Neural cell (in vitro differentiated cells): Measurements from ENCODE around the gene USP34. TPM values are rescaled to one million over a fixed set of nuclear protein-coding genes. Genes with fewer than 3 reads are reported as not detected.

Experiments used
- H2AFZ ChIP-seq: fragments of 200-600, 300-800 bp; sonication (generic), shearing (Covaris generic); 2 replicates; pipeline ENCODE4 v1.6.0; 2014; ENCODE audit warnings: low read depth, mild to moderate bottlenecking, antibody characterized with exemption, low read length, moderate library complexity
- H3F3A ChIP-seq: fragments of 200-600 bp; shearing (Covaris generic); 2 replicates; pipeline ENCODE4 v1.6.1; 2016; ENCODE audit warnings: mild to moderate bottlenecking, moderate library complexity, mixed read lengths, antibody characterized with exemption, low read length; ENCODE audit not compliant: insufficient read depth, poor library complexity, severe bottlenecking
- H3K27ac ChIP-seq: fragments of 200-600, 300-800 bp; sonication (generic), shearing (Covaris generic); 2 replicates; pipeline ENCODE4 v1.5.1; 2014; ENCODE audit warnings: mild to moderate bottlenecking, low read length, moderate library complexity
- H3K27me3 ChIP-seq: fragments of 300-800, 200-600 bp; sonication (generic), shearing (Covaris generic); 2 replicates; pipeline ENCODE4 v1.6.0; 2014; ENCODE audit warnings: mild to moderate bottlenecking, low read depth, low read length, moderate library complexity; ENCODE audit not compliant: insufficient read depth
- H3K36me3 ChIP-seq: fragments of 300-800, 200-600 bp; sonication (generic), shearing (Covaris generic); 2 replicates; pipeline ENCODE4 v1.5.1; 2014; ENCODE audit warnings: mild to moderate bottlenecking, antibody characterized with exemption, low read length, moderate library complexity; ENCODE audit not compliant: insufficient read depth
- H3K4me2 ChIP-seq: fragments of 300-800, 200-600 bp; sonication (generic), shearing (Covaris generic); 2 replicates; pipeline ENCODE4 v1.6.0; 2014; ENCODE audit warnings: mild to moderate bottlenecking, low read length
- H3K4me3 ChIP-seq: fragments of 300-800, 200-600 bp; sonication (generic), shearing (Covaris generic); 2 replicates; pipeline ENCODE4 v1.5.1; 2014; ENCODE audit warnings: mild to moderate bottlenecking, low read length, moderate library complexity
- H3K79me2 ChIP-seq: fragments of 200-600 bp; shearing (Covaris generic); replicated peaks from 2 replicates; pipeline ENCODE4 v1.6.0; 2014; ENCODE audit warnings: mild to moderate bottlenecking, low read length, moderate library complexity; ENCODE audit not compliant: insufficient read depth
- H3K9ac ChIP-seq: fragments of 300-800, 200-600 bp; sonication (generic), shearing (Covaris generic); 2 replicates; pipeline ENCODE4 v1.6.1; 2016; ENCODE audit warnings: mild to moderate bottlenecking, low read length, mixed read lengths
- H3K9me2 ChIP-seq: fragments of 200-600 bp; shearing (Covaris generic); 2 replicates; pipeline ENCODE4 v1.6.1; 2016; ENCODE audit warnings: mild to moderate bottlenecking, low read length, mixed read lengths; ENCODE audit not compliant: insufficient read depth
- H3K9me3 ChIP-seq: fragments of 200-600, 300-800 bp; sonication (generic), shearing (Covaris generic); 2 replicates; pipeline ENCODE4 v1.6.1; 2016; ENCODE audit warnings: mild to moderate bottlenecking, mixed run types, low read length, moderate library complexity, mixed read lengths
- H4K20me1 ChIP-seq: fragments of 200-600 bp; shearing (Covaris generic); 2 replicates; pipeline ENCODE4 v1.6.1; 2016; ENCODE audit warnings: mild to moderate bottlenecking, mixed run types; ENCODE audit not compliant: insufficient read depth
- EP300 ChIP-seq: fragments of 450-650 bp; conservative IDR thresholded peaks from 2 replicates; pipeline ENCODE4 v1.6.1; 2014; ENCODE audit warnings: antibody characterized with exemption, mild to moderate bottlenecking, moderate library complexity; ENCODE audit not compliant: poor library complexity, severe bottlenecking
- EZH2 ChIP-seq: fragments of 200-600, 300-800 bp; shearing (Covaris generic), sonication (generic); IDR thresholded peaks from 2 replicates; pipeline ENCODE4 v1.6.1; 2014; ENCODE audit warnings: antibody characterized with exemption, low read length, borderline replicate concordance, mild to moderate bottlenecking; ENCODE audit not compliant: insufficient read depth, poor library complexity, severe bottlenecking
- MXI1 ChIP-seq: fragments of 450-650 bp; conservative IDR thresholded peaks from 2 replicates; pipeline ENCODE4 v1.6.1; 2014; ENCODE audit warnings: antibody characterized with exemption, mild to moderate bottlenecking; ENCODE audit not compliant: poor library complexity, severe bottlenecking
- POLR2AphosphoS5 ChIP-seq: IDR thresholded peaks from 2 replicates; pipeline ENCODE4 v1.6.1; 2012
- RAD21 ChIP-seq: fragments of 450-650 bp; conservative IDR thresholded peaks from 2 replicates; pipeline ENCODE4 v1.6.1; 2014; ENCODE audit warnings: antibody characterized with exemption, mild to moderate bottlenecking, moderate library complexity
- SMC3 ChIP-seq: fragments of 450-650 bp; conservative IDR thresholded peaks from 2 replicates; pipeline ENCODE4 v1.6.1; 2014; ENCODE audit warnings: antibody characterized with exemption, mild to moderate bottlenecking, moderate library complexity; ENCODE audit not compliant: poor library complexity
- TAF1 ChIP-seq: IDR thresholded peaks from 2 replicates; pipeline ENCODE4 v1.6.1; 2012; ENCODE audit warnings: low read depth
- polyA plus RNA-seq: library from polyadenylated mRNA; depleted of rRNA; stranded (reverse); fragments of >200 nt; gene quantifications from 2 replicates; pipeline ENCODE4 v1.2.3, GENCODE V29; 2014
- TF ChIP-seq, protein P1 (sequence below): IDR thresholded peaks from 2 replicates; pipeline ENCODE4 v1.6.1; 2012; ENCODE audit warnings: borderline replicate concordance
- TF ChIP-seq, protein P2 (sequence below): fragments of 450-650 bp; IDR thresholded peaks from 2 replicates; pipeline ENCODE4 v1.5.1; 2014; ENCODE audit warnings: antibody characterized with exemption, mild to moderate bottlenecking, moderate library complexity; ENCODE audit not compliant: poor library complexity, severe bottlenecking

Gene USP34
- polyA plus RNA-seq, 1 donor from 2014 or later: 87.9 TPM

DNA sequence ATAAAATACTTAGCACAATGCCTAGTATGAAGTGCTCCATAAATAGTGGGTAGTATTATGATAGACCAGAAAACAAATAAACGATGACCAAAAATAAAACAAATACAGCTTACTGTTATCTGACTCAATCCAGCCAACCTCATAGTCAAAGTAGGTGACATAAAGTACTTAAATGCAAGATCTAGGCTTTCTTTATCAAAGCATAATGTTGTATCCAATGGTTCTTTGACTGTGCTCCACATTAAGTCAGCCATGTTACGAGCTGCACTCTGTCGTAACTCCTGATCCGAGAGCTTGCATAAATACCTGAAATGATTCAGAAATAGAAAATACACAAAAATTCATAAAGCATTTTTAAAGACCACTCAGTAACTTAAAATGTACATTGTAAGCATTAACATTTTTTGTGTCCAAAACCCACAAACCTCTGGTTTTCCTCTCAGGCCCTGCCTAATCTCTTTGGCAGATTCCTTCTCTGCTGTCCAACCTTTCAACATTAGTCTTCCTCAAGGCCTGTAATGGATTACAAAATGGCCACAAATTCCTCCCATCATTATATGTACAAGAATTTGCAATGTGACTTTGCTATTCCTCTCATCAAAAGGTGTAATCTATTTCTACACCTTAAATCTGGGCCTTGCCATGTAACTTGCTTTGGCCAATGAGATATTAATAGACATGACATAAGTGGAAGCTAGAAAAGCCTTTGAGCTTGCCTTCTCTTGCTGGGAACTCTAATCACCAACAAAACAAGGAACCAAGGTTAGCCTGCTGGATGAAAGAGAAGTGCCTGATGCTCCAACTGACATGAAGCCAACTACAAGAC, 90.6 kb downstream of the USP34 start:
- Histone ChIP-seq H3K79me2 (no peaks in the 10 kb centered on the region), H3K36me3 (no peaks in the 10 kb centered on the region), H2AFZ (no peak overlapping the region)

DNA sequence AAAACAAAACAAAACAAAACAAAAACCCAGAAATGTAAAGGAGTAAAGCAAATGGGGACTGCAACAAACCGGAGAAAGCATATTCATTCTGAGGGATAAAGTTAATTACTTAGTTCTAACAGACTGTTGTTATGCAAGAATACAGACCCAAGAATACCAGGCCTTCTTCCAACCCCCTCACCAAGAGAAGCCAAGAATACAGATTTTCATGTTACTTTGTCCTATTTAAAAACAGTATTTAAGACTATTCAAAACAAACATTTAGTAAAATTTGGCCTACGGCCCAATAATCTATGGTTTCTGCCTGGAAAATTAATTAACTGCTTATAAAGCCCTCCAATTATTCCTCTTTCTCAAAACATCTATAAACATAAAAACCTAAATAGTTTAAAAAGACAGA, 91.4 kb downstream of the USP34 start:
- Histone ChIP-seq H3K79me2 (no peaks in the 10 kb centered on the region), H3K9me2 (no peaks in the 10 kb centered on the region), H4K20me1 (no peaks in the 10 kb centered on the region), H3K27ac (no peak overlapping the region), H3K36me3 (no peaks in the 10 kb centered on the region), H2AFZ (no peak overlapping the region), H3K9me3 (no peaks in the 10 kb centered on the region), H3F3A (no peaks in the 10 kb centered on the region), H3K9ac (no peak overlapping the region), H3K4me3 (no peak overlapping the region), H3K4me2 (no peak overlapping the region), H3K27me3 (no peaks in the 10 kb centered on the region)
- TF ChIP-seq RAD21: no peak
- no peak for TF ChIP-seq EP300
- TF ChIP-seq POLR2AphosphoS5: no peak
- TF ChIP-seq SMC3: no peak
- TF ChIP-seq, protein P1, sequence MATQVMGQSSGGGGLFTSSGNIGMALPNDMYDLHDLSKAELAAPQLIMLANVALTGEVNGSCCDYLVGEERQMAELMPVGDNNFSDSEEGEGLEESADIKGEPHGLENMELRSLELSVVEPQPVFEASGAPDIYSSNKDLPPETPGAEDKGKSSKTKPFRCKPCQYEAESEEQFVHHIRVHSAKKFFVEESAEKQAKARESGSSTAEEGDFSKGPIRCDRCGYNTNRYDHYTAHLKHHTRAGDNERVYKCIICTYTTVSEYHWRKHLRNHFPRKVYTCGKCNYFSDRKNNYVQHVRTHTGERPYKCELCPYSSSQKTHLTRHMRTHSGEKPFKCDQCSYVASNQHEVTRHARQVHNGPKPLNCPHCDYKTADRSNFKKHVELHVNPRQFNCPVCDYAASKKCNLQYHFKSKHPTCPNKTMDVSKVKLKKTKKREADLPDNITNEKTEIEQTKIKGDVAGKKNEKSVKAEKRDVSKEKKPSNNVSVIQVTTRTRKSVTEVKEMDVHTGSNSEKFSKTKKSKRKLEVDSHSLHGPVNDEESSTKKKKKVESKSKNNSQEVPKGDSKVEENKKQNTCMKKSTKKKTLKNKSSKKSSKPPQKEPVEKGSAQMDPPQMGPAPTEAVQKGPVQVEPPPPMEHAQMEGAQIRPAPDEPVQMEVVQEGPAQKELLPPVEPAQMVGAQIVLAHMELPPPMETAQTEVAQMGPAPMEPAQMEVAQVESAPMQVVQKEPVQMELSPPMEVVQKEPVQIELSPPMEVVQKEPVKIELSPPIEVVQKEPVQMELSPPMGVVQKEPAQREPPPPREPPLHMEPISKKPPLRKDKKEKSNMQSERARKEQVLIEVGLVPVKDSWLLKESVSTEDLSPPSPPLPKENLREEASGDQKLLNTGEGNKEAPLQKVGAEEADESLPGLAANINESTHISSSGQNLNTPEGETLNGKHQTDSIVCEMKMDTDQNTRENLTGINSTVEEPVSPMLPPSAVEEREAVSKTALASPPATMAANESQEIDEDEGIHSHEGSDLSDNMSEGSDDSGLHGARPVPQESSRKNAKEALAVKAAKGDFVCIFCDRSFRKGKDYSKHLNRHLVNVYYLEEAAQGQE: no peak
- no peak for TF ChIP-seq EZH2
- TF ChIP-seq TAF1: no peak
- no peak for TF ChIP-seq MXI1
- TF ChIP-seq, protein P2, sequence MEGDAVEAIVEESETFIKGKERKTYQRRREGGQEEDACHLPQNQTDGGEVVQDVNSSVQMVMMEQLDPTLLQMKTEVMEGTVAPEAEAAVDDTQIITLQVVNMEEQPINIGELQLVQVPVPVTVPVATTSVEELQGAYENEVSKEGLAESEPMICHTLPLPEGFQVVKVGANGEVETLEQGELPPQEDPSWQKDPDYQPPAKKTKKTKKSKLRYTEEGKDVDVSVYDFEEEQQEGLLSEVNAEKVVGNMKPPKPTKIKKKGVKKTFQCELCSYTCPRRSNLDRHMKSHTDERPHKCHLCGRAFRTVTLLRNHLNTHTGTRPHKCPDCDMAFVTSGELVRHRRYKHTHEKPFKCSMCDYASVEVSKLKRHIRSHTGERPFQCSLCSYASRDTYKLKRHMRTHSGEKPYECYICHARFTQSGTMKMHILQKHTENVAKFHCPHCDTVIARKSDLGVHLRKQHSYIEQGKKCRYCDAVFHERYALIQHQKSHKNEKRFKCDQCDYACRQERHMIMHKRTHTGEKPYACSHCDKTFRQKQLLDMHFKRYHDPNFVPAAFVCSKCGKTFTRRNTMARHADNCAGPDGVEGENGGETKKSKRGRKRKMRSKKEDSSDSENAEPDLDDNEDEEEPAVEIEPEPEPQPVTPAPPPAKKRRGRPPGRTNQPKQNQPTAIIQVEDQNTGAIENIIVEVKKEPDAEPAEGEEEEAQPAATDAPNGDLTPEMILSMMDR: no peak

More for the DNA sequence above, 90.6 kb downstream of the USP34 start:
- Histone ChIP-seq H3K4me3 (no peak overlapping the region), H3K27me3 (no peaks in the 10 kb centered on the region), H3F3A (no peaks in the 10 kb centered on the region), H4K20me1 (no peaks in the 10 kb centered on the region), H3K9me2 (no peaks in the 10 kb centered on the region), H3K4me2 (no peak overlapping the region), H3K27ac (no peak overlapping the region), H3K9ac (no peak overlapping the region), H3K9me3 (no peaks in the 10 kb centered on the region)
- no peak for TF ChIP-seq EP300
